HepG2 (cell line): ENCODE results near the gene PLOD2. TPM values are rescaled to one million over a fixed set of nuclear protein-coding genes. Genes with fewer than 3 reads are reported as not detected.
A peak's percentile ranks its signal among the peaks of the same experiment; 100 is the strongest.

Experiments
- ATAC-seq: fragments of 200-7000 bp; cut with Tn5 transposase; 3 replicates; pipeline ENCODE4 v1.9.1; 2020; ENCODE audit warnings: mild to moderate bottlenecking, moderate library complexity
- BruUV-seq: library from RNA; stranded (reverse); fragments of 400-500 nt; replicated peaks from 2 replicates; lab custom pipeline; 2021; lab: Mats Ljungman, UMichigan
- CTCF ChIA-PET: fragments of 300-600 bp; formaldehyde crosslinking; extraction: SDS; loops from one replicate; lab custom pipeline; 2021; ENCODE audit warnings: low total read pairs, inconsistent platforms, low intra/inter-chr PET ratio; lab: Yijun Ruan, JAX
- POLR2A ChIA-PET: fragments of 350-600 bp; sonication (Branson Sonifier 250); formaldehyde crosslinking; loops from one replicate; lab custom pipeline; 2020; ENCODE audit warnings: antibody characterized with exemption, inconsistent platforms; lab: Yijun Ruan, JAX
- DNase-seq: peaks from one replicate; pipeline ENCODE4 v3.0.0-alpha.2; 2015; ENCODE audit warnings: low spot score
- FAIRE-seq: peaks from 3 replicates; lab custom pipeline; 2011; peaks lifted over from hg19 to GRCh38; lab: Jason Lieb, UNC
- H2AFZ ChIP-seq: one replicate; pipeline ENCODE4 v1.6.1; 2011; ENCODE audit warnings: low read length, inconsistent platforms
- H3K27ac ChIP-seq: fragments of 300-600 bp; 3 replicates; pipeline ENCODE4 v1.8.0; 2011; ENCODE audit warnings: mixed run types, mild to moderate bottlenecking, mixed read lengths, low read length, inconsistent platforms; ENCODE audit not compliant: insufficient read depth; ENCODE audit errors: extremely low read length
- H3K27me3 ChIP-seq, 2 experiments: fragments of 200-600 bp in 1 of 2; 2 replicates in 1 of 2; 3 replicates in 1 of 2; pipeline versions ENCODE4 v1.6.0 to v1.8.0; 2011; ENCODE audit warnings: low read length in 2 of 2, mild to moderate bottlenecking in 2 of 2, moderate library complexity in 2 of 2, inconsistent platforms in 1 of 2; ENCODE audit not compliant: insufficient read depth in 2 of 2, control insufficient read depth in 1 of 2
- H3K36me3 ChIP-seq, 2 experiments: fragments of 200-600 bp in 1 of 2; replicated peaks in 1 of 2; 2 replicates in 1 of 2; 3 replicates in 1 of 2; pipeline versions ENCODE4 v1.5.1 to v1.8.0; 2011; ENCODE audit warnings: low read length in 2 of 2, inconsistent platforms in 1 of 2; ENCODE audit not compliant: insufficient read depth in 2 of 2, control insufficient read depth in 1 of 2
- H3K4me1 ChIP-seq: 2 replicates; pipeline ENCODE4 v1.5.1; 2012; ENCODE audit warnings: low read length, inconsistent platforms; ENCODE audit not compliant: insufficient read depth
- H3K4me2 ChIP-seq: 2 replicates; pipeline ENCODE4 v1.6.0; 2011; ENCODE audit warnings: low read depth, low read length, inconsistent platforms
- H3K4me3 ChIP-seq, 3 experiments: fragments of 200-600 bp in 1 of 3; sonication (generic), shearing (Covaris generic) in 1 of 3; replicated peaks in 1 of 3; 2 replicates each; pipeline ENCODE4 v1.5.1; 2011 to 2016; ENCODE audit warnings: low read length in 3 of 3, inconsistent platforms in 2 of 3, low read depth in 2 of 3, mild to moderate bottlenecking in 2 of 3, control low read depth in 1 of 3, mixed read lengths in 1 of 3; ENCODE audit not compliant: insufficient read depth in 1 of 3
- H3K79me2 ChIP-seq: one replicate; pipeline ENCODE4 v1.6.1; 2011; ENCODE audit warnings: low read length, inconsistent platforms; ENCODE audit not compliant: insufficient read depth
- H3K9ac ChIP-seq: 2 replicates; pipeline ENCODE4 v1.6.0; 2011; ENCODE audit warnings: mild to moderate bottlenecking, low read depth, low read length, inconsistent platforms; ENCODE audit not compliant: insufficient read depth
- H3K9me3 ChIP-seq: 2 replicates; pipeline ENCODE4 v1.5.1; 2012; ENCODE audit warnings: mild to moderate bottlenecking, low read length
- H4K20me1 ChIP-seq: 2 replicates; pipeline ENCODE4 v1.6.0; 2011; ENCODE audit warnings: inconsistent platforms, mild to moderate bottlenecking, low read length, moderate library complexity; ENCODE audit not compliant: insufficient read depth
- CREB1 ChIP-seq, 2 experiments: fragments of 450-650 bp in 1 of 2; IDR thresholded peaks; 2 replicates each; pipeline ENCODE4 v1.6.1; 2016 to 2017; ENCODE audit warnings: control low read depth in 1 of 2, mild to moderate bottlenecking in 1 of 2, missing compliant biosample characterization in 1 of 2, missing genetic modification characterization in 1 of 2
- HNRNPL ChIP-seq: fragments of 200-400 bp; formaldehyde crosslinking; IDR thresholded peaks from 2 replicates; pipeline ENCODE4 v1.6.1; 2017; ENCODE audit warnings: mild to moderate bottlenecking, low read depth, low read length
- KDM2A ChIP-seq: sonication (generic); formaldehyde crosslinking; IDR thresholded peaks from 2 replicates; pipeline ENCODE4 v1.4.0; 2020; ENCODE audit warnings: low read depth, missing genetic modification reagents, borderline replicate concordance
- KDM3A ChIP-seq: IDR thresholded peaks from 2 replicates; pipeline ENCODE4 v1.6.1; 2018; ENCODE audit warnings: low read depth, missing compliant biosample characterization
- MEIS1 ChIP-seq: sonication (generic); formaldehyde crosslinking; IDR thresholded peaks from 2 replicates; pipeline ENCODE4 v1.9.0; 2021; ENCODE audit warnings: mild to moderate bottlenecking, missing genetic modification reagents, moderate library complexity, borderline replicate concordance
- MXD4 ChIP-seq: IDR thresholded peaks from 2 replicates; pipeline ENCODE4 v1.6.1; 2016; ENCODE audit warnings: mild to moderate bottlenecking, missing biosample characterization, missing genetic modification reagents
- POLR2AphosphoS2 ChIP-seq: IDR thresholded peaks from 2 replicates; pipeline ENCODE4 v1.6.1; 2011; ENCODE audit warnings: low read depth, low read length, improper control_type of control experiment
- RFXAP ChIP-seq: sonication (generic); formaldehyde crosslinking; IDR thresholded peaks from 2 replicates; pipeline ENCODE4 v1.4.0; 2020; ENCODE audit warnings: missing genetic modification reagents, borderline replicate concordance
- ZNF235 ChIP-seq: sonication (generic); formaldehyde crosslinking; IDR thresholded peaks from 2 replicates; pipeline ENCODE4 v1.8.1; 2023; ENCODE audit warnings: mild to moderate bottlenecking, missing genetic modification reagents, borderline replicate concordance
- ZNF781 ChIP-seq: sonication (generic); formaldehyde crosslinking; IDR thresholded peaks from 2 replicates; pipeline ENCODE4 v1.5.1; 2020; ENCODE audit warnings: borderline replicate concordance, mild to moderate bottlenecking, missing genetic modification reagents; ENCODE audit errors: not compliant biosample characterization
- in situ Hi-C: cut with HindIII; loops from 2 replicates; pipeline ENCODE4 v1.10.0; 2017; ENCODE audit warnings: low pct_unique_long_range_greater_than_20kb; ENCODE audit not compliant: extremely low pct_ligation_motif_present
- intact Hi-C: fragments of 100-400 bp; cut with micrococcal nuclease; formaldehyde crosslinking; loops from one replicate; pipeline ENCODE4 v1.10.0; 2022; ENCODE audit not compliant: unreplicated experiment
- polyA plus RNA-seq, 8 experiments: library from polyadenylated mRNA; depleted of rRNA in 3 of 8; stranded (reverse) in 7 of 8; unstranded in 1 of 8; fragments of >200 nt; fragmentation: Illumina TruSeq in 4 of 8; extraction: Trizol in 4 of 8; gene quantifications; 2 replicates each; pipeline versions ENCODE4 v1.2.1 to v1.2.3, GENCODE V29; 2011 to 2016; ENCODE audit warnings: low read depth in 4 of 8, missing spikeins in 1 of 8, mixed read lengths in 1 of 8; ENCODE audit not compliant: insufficient read depth in 1 of 8
- total RNA-seq, 5 experiments: library from RNA; depleted of rRNA; stranded (reverse); fragments of >200 nt; fragmentation: Illumina TruSeq; extraction: Trizol; gene quantifications; 2 replicates each; pipeline ENCODE4 v1.2.3, GENCODE V29; 2016; ENCODE audit warnings: low read depth in 1 of 5

PLOD2 gene
- total and polyA plus RNA-seq, 2 of the 13 experiments (the other 11 are each of a cell fraction or from before 2014, with no cell fraction given): 107 to 161 TPM

- ATAC-seq: no peak
- ChIA-PET CTCF (no interaction called here), POLR2A (no interaction called here)
- H3K9ac ChIP-seq: no peak overlapping the region
- in situ Hi-C loops: loop anchor here (10.0 kb wide), 1 partner anchor 100 kb away; no protein-coding TSS in a partner anchor
- DNase-seq: no peak
- no peak for FAIRE-seq
- H3K79me2 ChIP-seq: peaks cover 19% of the 10 kb centered on the region
- H3K27ac ChIP-seq: no peak overlapping the region
- H3K27me3 ChIP-seq: no peaks in the 10 kb centered on the region; a peak in 1 of 5 replicates
- peaks cover 12% of the 10 kb centered on the region for H4K20me1 ChIP-seq
- H3K4me2 ChIP-seq: peak overlapping the region; percentile 48
- peaks cover 54% of the 10 kb centered on the region for H3K4me1 ChIP-seq
- intact Hi-C loops: loop anchor here (5.0 kb wide), 1 partner anchor 37 kb away; no protein-coding TSS in a partner anchor
- no peak overlapping the region for H2AFZ ChIP-seq
- no TSS peak for BruUV-seq
- no peak overlapping the region for H3K4me3 ChIP-seq
- H3K36me3 ChIP-seq: no peaks in the 10 kb centered on the region; a peak in 1 of 5 replicates
- TF ChIP-seq KDM3A (CRISPR knock-in tag): no peak
- no peak for TF ChIP-seq CREB1 (IDR thresholded peaks at IDR 0.05)
- no peak for TF ChIP-seq CREB1 (CRISPR knock-in tag; IDR thresholded peaks at IDR 0.05)
- no peak for TF ChIP-seq RFXAP (CRISPR knock-in tag)
- TF ChIP-seq ZNF235: no peak
- no peak for TF ChIP-seq ZNF781 (CRISPR knock-in tag)
- TF ChIP-seq MEIS1 (CRISPR knock-in tag): no peak
- TF ChIP-seq KDM2A (CRISPR knock-in tag): no peak
- no peak for TF ChIP-seq POLR2AphosphoS2
- no peak for TF ChIP-seq HNRNPL
- no peak for TF ChIP-seq MXD4 (CRISPR knock-in tag)
- no peaks in the 10 kb centered on the region for H3K9me3 ChIP-seq
These were observed 3.5 kb upstream of the PLOD2 start for GRCh38 chr3:146164506-146164905.
